Measurements from ENCODE around the gene PVALEF. TPM values are rescaled to one million over a fixed set of nuclear protein-coding genes. Genes with fewer than 3 reads are reported as not detected.

Gene PVALEF
- total and polyA plus RNA-seq, 2 donors (not counting 3 experiments of a cell fraction or from before 2014, with no cell fraction given): not detected

DNA sequence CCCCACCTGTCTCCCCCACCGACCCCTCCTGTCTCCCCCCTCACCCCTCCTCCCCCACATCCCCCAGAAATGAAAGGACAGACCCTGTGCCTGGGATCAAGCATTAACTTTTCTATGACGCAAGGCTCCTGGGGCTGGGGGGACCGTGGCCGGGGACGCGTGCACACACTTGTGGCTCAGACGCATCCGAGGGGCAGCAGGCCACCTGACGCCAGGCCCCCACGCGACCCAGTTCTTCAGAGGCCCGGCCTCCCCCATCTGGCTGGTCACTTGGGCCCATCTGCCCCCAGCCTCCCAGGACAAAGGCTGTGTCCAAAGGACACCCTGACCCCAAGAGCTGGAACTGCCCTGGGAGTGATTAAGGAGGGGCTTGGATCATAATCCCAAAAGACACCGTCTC is 14.0 kb upstream of the PVALEF start:
- intact Hi-C loops (cut with micrococcal nuclease) (no loop called here), dilution Hi-C loops (cut with MboI; ENCODE audit: extremely low pct_ligation_motif_present, low sequenced_read_pairs) (no loop called here)
- H3K36me3 ChIP-seq (ENCODE audit: control insufficient read depth in 2 of 2, extremely low read depth in 1 of 2, insufficient read depth in 2 of 2, low read length in 2 of 2): no peaks in the 10 kb centered on the region
- peaks cover 5% of the 10 kb centered on the region for H3K4me1 ChIP-seq (ENCODE audit: control insufficient read depth, extremely low read depth, insufficient read depth, low read length)
- FAIRE-seq (no peak), DNase-seq (ENCODE audit: low read depth, low spot score) (no peak)
- ChIA-PET CTCF (no interaction called here), POLR2A (no interaction called here)
- H3K27ac ChIP-seq (ENCODE audit: insufficient read depth, low read depth, low read length): no peak overlapping the region
- BruUV-seq (replicated peaks): no TSS peak
- H3K4me3 ChIP-seq (replicated peaks in 1 of 3; ENCODE audit: insufficient read depth in 1 of 3, low read depth in 1 of 3, low read length in 3 of 3): no peak overlapping the region
- TF ChIP-seq FOS (IDR thresholded peaks at IDR 0.05; ENCODE audit: borderline replicate concordance, insufficient read depth, low read length): no peak
- no peak for TF ChIP-seq JUN (IDR thresholded peaks at IDR 0.05; ENCODE audit: borderline replicate concordance, insufficient read depth, insufficient read length, low read depth)
- TF ChIP-seq, protein P1, sequence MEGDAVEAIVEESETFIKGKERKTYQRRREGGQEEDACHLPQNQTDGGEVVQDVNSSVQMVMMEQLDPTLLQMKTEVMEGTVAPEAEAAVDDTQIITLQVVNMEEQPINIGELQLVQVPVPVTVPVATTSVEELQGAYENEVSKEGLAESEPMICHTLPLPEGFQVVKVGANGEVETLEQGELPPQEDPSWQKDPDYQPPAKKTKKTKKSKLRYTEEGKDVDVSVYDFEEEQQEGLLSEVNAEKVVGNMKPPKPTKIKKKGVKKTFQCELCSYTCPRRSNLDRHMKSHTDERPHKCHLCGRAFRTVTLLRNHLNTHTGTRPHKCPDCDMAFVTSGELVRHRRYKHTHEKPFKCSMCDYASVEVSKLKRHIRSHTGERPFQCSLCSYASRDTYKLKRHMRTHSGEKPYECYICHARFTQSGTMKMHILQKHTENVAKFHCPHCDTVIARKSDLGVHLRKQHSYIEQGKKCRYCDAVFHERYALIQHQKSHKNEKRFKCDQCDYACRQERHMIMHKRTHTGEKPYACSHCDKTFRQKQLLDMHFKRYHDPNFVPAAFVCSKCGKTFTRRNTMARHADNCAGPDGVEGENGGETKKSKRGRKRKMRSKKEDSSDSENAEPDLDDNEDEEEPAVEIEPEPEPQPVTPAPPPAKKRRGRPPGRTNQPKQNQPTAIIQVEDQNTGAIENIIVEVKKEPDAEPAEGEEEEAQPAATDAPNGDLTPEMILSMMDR (IDR thresholded peaks at IDR 0.05; ENCODE audit: extremely low read depth in 1 of 2, insufficient read depth in 1 of 2, low read depth in 1 of 2, low read length in 2 of 2): no peak
- TF ChIP-seq MYC (IDR thresholded peaks at IDR 0.05; ENCODE audit: low read depth, low read length): no peak
- no peak for TF ChIP-seq MAX (IDR thresholded peaks at IDR 0.05; ENCODE audit: insufficient read depth, insufficient read length)
- no peak for TF ChIP-seq EZH2 (IDR thresholded peaks at IDR 0.05; ENCODE audit: borderline replicate concordance, low read depth, low read length, severe bottlenecking)
- TF ChIP-seq GATA2 (IDR thresholded peaks at IDR 0.05; ENCODE audit: insufficient read depth, insufficient read length, low read depth, low read length): no peak
- TF ChIP-seq POLR2AphosphoS5 (IDR thresholded peaks at IDR 0.05; ENCODE audit: insufficient read depth, low read depth, low read length): no peak
- TF ChIP-seq POLR2A (IDR thresholded peaks at IDR 0.05; ENCODE audit: low read depth, low read length): no peak
- H3K27me3 ChIP-seq (ENCODE audit: control insufficient read depth in 2 of 2, insufficient read depth in 2 of 2, low read length in 2 of 2): peaks cover 0 to 2% of the 10 kb centered on the region in 2 experiments
- no peak overlapping the region for H3K9ac ChIP-seq (replicated peaks; ENCODE audit: extremely low read depth, insufficient read depth, low read length)
- no peak overlapping the region for H2AFZ ChIP-seq (ENCODE audit: low read depth, low read length)
- H3K9me3 ChIP-seq (replicated peaks; ENCODE audit: control insufficient read depth, insufficient read depth, low read length): no peaks in the 10 kb centered on the region
- no peak overlapping the region for H3K4me2 ChIP-seq (ENCODE audit: insufficient read depth, low read length)
- no peaks in the 10 kb centered on the region for H4K20me1 ChIP-seq (replicated peaks; ENCODE audit: control insufficient read depth, extremely low read depth, insufficient read depth, low read length)
- H3K79me2 ChIP-seq (ENCODE audit: control insufficient read depth, insufficient read depth, low read length): no peaks in the 10 kb centered on the region
- H3K9me1 ChIP-seq (replicated peaks; ENCODE audit: control insufficient read depth, extremely low read depth, insufficient read depth, low read length): no peaks in the 10 kb centered on the region
